ENCODE data around the gene C1orf116. TPM values are rescaled to one million over a fixed set of nuclear protein-coding genes. Genes with fewer than 3 reads are reported as not detected.
A peak's percentile ranks its signal among the peaks of the same experiment; 100 is the strongest.

C1orf116 gene
- total RNA-seq, 1 donor from 2014 or later, result 2.2 TPM

GRCh38 chr1:207020065-207020708 is 12.4 kb downstream of the C1orf116 start:
- peak; percentile 31 for DNase-seq (ENCODE audit: low spot score)

GRCh38 chr1:207019661-207020060 is 12.9 kb downstream of the C1orf116 start:
- no peak for DNase-seq (ENCODE audit: low spot score)

GRCh38 chr1:207019161-207019560 is 13.4 kb downstream of the C1orf116 start:
- DNase-seq (ENCODE audit: low spot score), result no peak

- DNase-seq (ENCODE audit: low spot score), result no peak
Measured at GRCh38 chr1:207018707-207019106, 13.8 kb downstream of the C1orf116 start.

GRCh38 chr1:207017615-207018559 is 14.7 kb downstream of the C1orf116 start:
- peak; percentile 43 for DNase-seq (ENCODE audit: low spot score)

GRCh38 chr1:207015791-207016190 is 16.8 kb downstream of the C1orf116 start:
- DNase-seq (ENCODE audit: low spot score), result no peak

GRCh38 chr1:207014728-207015127 is 17.8 kb downstream of the C1orf116 start:
- DNase-seq (ENCODE audit: low spot score), result no peak

GRCh38 chr1:207013321-207014085 is 19.1 kb downstream of the C1orf116 start:
- no peak for DNase-seq (ENCODE audit: low spot score)

- DNase-seq (ENCODE audit: low spot score), result no peak
Measured at GRCh38 chr1:207010726-207011125, 21.8 kb downstream of the C1orf116 start.

- DNase-seq (ENCODE audit: low spot score), result no peak
Measured at GRCh38 chr1:207009945-207010344, 22.6 kb downstream of the C1orf116 start.

GRCh38 chr1:207009182-207009850 is 23.2 kb downstream of the C1orf116 start:
- no peak for DNase-seq (ENCODE audit: low spot score)

GRCh38 chr1:207007352-207008033 is 25.1 kb downstream of the C1orf116 start:
- no peak for DNase-seq (ENCODE audit: low spot score)

- DNase-seq (ENCODE audit: low spot score), result no peak
Measured at GRCh38 chr1:207006914-207007313, 25.6 kb downstream of the C1orf116 start.

GRCh38 chr1:207006083-207006482 is 26.5 kb downstream of the C1orf116 start:
- DNase-seq (ENCODE audit: low spot score), result no peak

GRCh38 chr1:207004931-207005830 is 27.4 kb downstream of the C1orf116 start:
- peak; percentile 55 for DNase-seq (ENCODE audit: low spot score)

GRCh38 chr1:207003210-207003609 is 29.3 kb downstream of the C1orf116 start:
- no peak for DNase-seq (ENCODE audit: low spot score)

GRCh38 chr1:207002724-207003146 is 29.8 kb downstream of the C1orf116 start:
- DNase-seq (ENCODE audit: low spot score), result no peak

- no peak for DNase-seq (ENCODE audit: low spot score)
Measured at GRCh38 chr1:207001492-207002245, 30.9 kb downstream of the C1orf116 start.
